HFF-Myc (cell line): Measurements from ENCODE around the gene BMP8A.
"Not testable (repeated sequence)": the region's sequence is repeated elsewhere in the genome, so short reads cannot be mapped to it uniquely, and the experiment has no call there.

ENCODE experiments used
- DNase-seq: peaks from one replicate; pipeline ENCODE4 v3.0.0-alpha.2; 2011; ENCODE audit warnings: low read depth; ENCODE audit errors: extremely low read depth
- H3K4me3 ChIP-seq: replicated peaks from 2 replicates; pipeline ENCODE4 v1.5.1; 2011; ENCODE audit warnings: low read depth, mild to moderate bottlenecking, control low read depth, low read length
- CTCF ChIP-seq: IDR thresholded peaks from 2 replicates; pipeline ENCODE4 v1.5.1; 2012; ENCODE audit warnings: mild to moderate bottlenecking, low read depth, low read length, control low read depth; ENCODE audit errors: missing control alignments

The BMP8A gene

GRCh38 chr1:39469150-39469549 lies 22.3 kb upstream of the BMP8A start:
- no peak for TF ChIP-seq CTCF
- no peak overlapping the region for H3K4me3 ChIP-seq
- no peak for DNase-seq

GRCh38 chr1:39470040-39470439 lies 21.4 kb upstream of the BMP8A start:
- TF ChIP-seq CTCF = no peak
- no peak for DNase-seq
- no peak overlapping the region for H3K4me3 ChIP-seq

- H3K4me3 ChIP-seq = no peak overlapping the region
- no peak for TF ChIP-seq CTCF
- no peak for DNase-seq
These were observed 18.6 kb upstream of the BMP8A start for GRCh38 chr1:39472826-39473225.

GRCh38 chr1:39473324-39473723 lies 18.1 kb upstream of the BMP8A start:
- no peak for TF ChIP-seq CTCF
- DNase-seq = no peak
- H3K4me3 ChIP-seq = no peak overlapping the region

GRCh38 chr1:39474810-39475209 lies 16.6 kb upstream of the BMP8A start:
- no peak for DNase-seq
- no peak overlapping the region for H3K4me3 ChIP-seq
- TF ChIP-seq CTCF = no peak

- H3K4me3 ChIP-seq, DNase-seq: not testable (repeated sequence)
These were observed 15.9 kb upstream of the BMP8A start for GRCh38 chr1:39475551-39475950.

GRCh38 chr1:39478126-39478915 lies 13.1 kb upstream of the BMP8A start:
- no peak overlapping the region for H3K4me3 ChIP-seq
- no peak for TF ChIP-seq CTCF
- DNase-seq = no peak
